ENCODE results near the gene ECEL1.

ECEL1 gene

DNA sequence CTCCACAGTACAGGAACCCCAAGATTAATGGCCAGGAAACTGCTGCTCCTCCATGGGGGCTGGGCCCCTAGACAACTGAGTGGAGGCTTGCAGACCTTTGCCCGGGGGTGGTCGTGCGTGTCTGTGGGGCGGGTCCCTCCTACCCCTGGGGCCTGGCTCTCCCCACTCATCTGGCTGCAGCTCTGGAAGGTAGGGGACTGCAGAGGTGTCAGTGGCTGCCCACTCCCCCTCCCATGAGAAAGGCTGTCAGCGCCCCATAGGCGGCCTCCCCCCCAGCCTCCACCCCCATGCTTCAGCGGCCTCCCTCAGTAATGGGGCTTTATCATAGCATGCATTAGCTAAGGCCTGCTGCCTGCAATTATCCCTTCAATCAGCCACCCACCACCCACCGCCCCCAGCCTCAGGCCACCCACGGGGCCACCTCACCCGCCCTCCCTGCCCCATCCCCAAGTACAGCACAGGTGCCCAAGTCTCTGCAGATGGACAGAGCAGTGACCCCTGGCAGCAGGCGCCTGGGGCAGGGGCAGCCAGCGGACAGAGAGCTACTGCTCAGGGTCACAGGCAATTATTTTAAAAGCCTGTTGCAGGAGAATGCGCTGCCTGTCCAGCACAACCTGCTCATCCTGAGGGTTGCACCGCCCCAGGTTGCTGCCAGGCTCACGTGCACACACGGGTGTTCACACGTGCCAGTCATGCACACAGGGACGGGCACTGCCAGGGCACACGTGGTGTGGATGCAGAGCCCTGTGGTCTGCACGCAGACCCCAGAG lies 9.1 kb upstream of the ECEL1 start:
- no peak for TF ChIP-seq CTCF (IDR thresholded peaks at IDR 0.05; ENCODE audit: low read depth, low read length)
- no peak overlapping the region for H3K4me3 ChIP-seq (ENCODE audit: low read depth, low read length)

DNA sequence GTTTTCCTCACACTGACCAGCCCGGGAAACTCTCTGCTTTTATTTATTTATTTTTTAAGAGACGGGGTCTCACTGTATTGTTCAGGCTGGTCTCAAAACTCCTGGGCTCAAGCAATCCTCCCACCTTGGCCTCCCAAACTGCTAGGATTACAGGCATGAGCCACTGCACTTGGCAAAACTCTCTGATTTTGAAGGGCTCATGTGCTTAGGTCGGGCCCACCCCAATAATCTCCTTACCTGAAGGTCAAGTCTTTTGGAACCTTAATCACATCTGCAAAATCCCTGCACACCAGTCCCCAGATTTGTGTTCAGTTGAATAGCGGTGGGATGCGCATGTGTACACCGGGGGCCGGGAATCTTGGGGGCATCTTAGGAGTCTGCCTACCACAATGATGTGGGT lies 7.7 kb upstream of the ECEL1 start:
- H3K4me3 ChIP-seq (ENCODE audit: low read depth, low read length): no peak overlapping the region
- TF ChIP-seq CTCF (IDR thresholded peaks at IDR 0.05; ENCODE audit: low read depth, low read length): no peak

DNA sequence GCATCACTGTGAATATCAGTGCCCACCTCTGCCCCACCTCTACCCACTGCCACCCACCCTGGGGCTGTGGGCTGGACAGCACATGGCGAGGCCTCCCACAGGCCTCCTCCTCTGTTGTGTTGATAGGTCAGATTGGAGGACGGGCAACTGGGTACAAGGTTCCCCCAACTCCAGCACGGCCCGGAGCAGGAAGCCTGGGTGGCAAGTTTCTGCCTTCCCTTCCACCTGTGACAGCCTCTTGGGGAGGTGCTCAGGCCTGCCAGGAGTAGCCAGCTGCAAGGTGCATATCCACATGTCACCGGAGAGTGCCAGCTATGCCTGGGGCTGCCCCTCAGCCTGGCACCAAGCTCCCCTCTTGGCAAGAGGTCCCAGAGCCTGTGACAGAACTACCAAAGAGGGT lies 6.9 kb upstream of the ECEL1 start:
- no peak overlapping the region for H3K4me3 ChIP-seq (ENCODE audit: low read depth, low read length)
- no peak for TF ChIP-seq CTCF (IDR thresholded peaks at IDR 0.05; ENCODE audit: low read depth, low read length)

DNA sequence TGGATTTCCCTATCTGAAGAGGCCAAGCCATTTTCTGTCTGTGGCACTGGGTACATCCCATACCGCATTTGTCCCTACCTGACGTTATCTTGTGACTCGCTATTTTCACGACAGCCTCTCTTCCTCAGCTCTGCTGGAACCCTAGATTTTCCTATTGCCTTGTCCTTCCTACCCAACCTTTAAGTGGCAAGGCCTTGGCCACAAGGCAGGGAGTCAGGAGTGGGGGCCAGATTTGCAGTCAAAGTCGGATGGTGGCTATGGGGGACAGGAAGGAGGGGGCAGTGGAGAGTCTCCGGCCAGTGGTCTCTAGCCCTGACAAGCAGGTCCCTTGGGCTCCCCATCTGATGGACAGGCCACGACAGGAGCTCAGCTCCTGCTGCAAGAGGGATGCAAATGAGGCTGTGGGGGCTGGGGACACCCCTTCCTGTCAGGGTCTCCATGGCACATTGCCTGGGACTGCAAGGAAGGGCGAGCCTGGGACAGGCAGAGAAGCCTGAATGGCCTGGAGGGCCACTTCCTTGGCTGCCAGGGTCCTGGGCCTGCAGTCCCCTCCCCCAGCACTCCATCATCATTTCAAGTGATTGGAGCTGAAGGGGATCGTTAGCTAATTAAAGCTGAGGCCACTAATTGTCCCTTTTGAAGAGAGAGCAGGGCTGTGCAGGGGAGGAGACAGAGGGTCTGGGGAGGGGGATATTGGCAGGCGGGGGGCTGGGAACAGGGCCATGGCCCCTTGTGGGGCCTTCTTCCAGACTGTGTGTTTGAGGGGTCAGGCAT lies 6.3 kb upstream of the ECEL1 start:
- TF ChIP-seq CTCF (IDR thresholded peaks at IDR 0.05; ENCODE audit: low read depth, low read length): no peak
- no peak overlapping the region for H3K4me3 ChIP-seq (ENCODE audit: low read depth, low read length)

DNA sequence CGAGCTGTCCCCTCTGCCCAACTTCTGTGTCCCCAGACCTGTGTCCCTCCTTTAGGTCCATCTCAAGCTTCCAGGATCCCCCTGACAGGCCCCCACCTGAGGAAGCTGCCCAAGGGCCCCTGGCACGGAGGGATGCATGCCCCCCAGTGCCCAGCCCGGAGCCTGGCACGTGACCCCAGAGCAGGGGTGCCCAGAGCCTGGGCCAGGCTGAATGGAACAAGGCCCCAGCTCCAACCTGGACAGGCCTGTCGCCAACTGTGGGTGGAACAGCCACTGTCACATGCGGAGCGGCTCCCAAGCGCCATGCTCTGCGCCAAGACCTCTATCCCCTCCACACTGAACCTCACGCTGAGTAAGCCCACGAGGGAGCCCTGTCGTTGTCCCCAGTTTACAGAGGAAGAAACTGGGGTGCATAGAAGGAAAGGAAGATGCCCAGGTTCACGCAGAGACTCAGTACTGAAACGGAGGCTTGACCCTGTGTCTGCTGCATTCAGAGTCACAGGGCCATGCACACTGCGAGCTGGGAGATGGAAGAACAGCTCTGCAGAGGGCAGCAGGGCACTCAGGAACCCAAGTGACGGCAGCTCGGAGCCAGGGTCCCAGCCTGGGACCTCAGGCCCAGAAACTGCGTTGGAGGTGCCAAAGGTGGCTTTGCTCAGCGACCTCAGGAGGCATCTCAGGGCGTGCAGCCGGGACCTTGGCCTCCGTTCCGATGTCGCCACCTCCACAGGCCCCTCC lies 5.5 kb upstream of the ECEL1 start:
- no peak for TF ChIP-seq CTCF (IDR thresholded peaks at IDR 0.05; ENCODE audit: low read depth, low read length)
- H3K4me3 ChIP-seq (ENCODE audit: low read depth, low read length): no peak overlapping the region

DNA sequence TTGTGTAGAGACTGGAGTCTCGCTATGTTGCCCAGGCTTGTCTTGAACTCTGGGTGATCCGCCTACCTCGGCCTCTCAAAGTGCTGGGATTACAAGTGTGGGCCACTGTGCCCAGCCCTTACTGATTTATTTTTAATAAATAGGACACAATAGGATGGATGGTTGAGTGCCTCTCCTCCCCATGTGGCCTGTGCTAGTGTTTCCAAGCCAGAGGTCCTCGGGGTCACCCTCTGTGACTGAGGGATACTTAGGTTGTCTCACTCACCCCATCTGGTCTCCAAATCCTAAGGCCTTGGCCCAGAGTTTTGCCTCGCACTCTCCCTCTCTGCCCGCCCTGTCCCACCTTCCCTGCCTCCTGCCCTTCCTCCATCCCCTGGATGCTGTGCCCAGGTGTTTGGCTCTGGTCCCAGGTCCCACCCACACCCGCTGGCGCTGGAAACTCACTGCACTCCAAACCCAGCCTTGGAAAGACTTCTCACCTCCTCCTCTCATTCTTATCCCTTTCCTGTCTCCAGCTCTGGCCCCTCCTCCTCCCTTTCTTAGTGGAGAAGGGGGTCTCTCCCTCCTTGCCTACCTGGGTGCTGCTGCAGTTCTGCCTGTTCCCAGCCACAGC lies 4.7 kb upstream of the ECEL1 start:
- H3K4me3 ChIP-seq (ENCODE audit: low read depth, low read length): no peak overlapping the region
- no peak for TF ChIP-seq CTCF (IDR thresholded peaks at IDR 0.05; ENCODE audit: low read depth, low read length)
